LNCAP (cell line): ENCODE measurements around the gene KCTD21.

Source experiments
- CTCF ChIP-seq: fragments of 450-650 bp; IDR thresholded peaks from 2 replicates; pipeline ENCODE4 v1.5.1; 2017; ENCODE audit warnings: mild to moderate bottlenecking

KCTD21 gene

GRCh38 chr11:78194490-78194889, 6.1 kb upstream of the KCTD21 start:
- TF ChIP-seq CTCF = no peak

- TF ChIP-seq CTCF = no peak
Observed at GRCh38 chr11:78193806-78194205, 5.4 kb upstream of the KCTD21 start.

DNA sequence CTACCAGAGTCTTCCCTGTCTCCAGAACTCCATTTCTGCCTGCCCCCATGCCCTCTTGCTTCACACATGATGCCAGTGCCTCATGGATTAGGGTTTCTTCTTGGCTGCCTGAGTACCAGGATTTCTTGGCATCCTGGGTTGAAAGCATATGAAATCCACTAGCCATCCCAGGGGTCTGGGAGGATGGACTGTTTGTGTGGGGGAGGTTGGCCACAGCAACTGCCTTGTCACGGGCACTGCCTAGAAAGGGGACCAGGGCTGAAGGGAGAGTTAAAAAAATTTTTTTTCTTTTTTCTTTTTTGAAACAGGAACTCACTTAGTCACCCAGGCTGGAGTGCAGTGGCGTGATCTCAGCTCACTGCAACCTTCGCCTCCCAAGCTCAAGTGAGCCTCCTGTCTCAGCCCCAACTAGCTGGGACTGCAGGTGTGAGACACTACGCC, 4.5 kb upstream of the KCTD21 start:
- no peak for TF ChIP-seq CTCF

GRCh38 chr11:78192223-78192719, 3.8 kb upstream of the KCTD21 start:
- TF ChIP-seq CTCF = no peak

DNA sequence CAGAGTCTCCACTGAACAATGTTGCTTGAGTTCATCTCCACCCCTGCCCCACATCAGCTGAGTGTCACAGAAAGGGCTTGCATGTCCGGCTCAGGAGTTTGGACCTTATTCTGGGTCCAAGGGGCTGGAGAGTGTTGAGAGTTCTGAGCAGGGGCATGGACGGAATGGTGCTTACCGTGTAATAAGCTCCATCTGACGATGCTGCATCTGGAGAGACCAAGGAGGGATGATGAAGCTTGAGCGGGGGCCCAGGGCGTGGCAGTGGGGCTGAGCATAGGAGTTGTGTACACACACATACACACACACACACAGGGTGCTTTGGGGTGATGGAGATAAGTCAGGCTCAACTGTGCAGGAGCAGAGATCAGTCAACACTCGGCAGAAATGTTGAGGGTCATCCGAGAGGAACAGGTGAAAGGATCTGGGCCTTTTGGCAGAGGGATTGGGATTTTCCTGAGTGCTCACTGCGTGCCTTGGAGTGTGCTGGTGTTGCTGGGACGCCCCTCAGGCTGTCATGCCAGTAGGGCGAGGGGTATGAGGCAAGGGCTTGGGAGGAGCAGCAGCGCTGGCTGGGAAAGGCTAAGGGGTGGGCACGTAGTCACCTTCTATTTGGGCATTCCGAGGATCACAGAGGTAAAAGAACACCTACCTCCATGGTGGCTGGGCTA, 2.6 kb upstream of the KCTD21 start:
- TF ChIP-seq CTCF = no peak

GRCh38 chr11:78190374-78190773, 1.9 kb upstream of the KCTD21 start:
- no peak for TF ChIP-seq CTCF

- TF ChIP-seq CTCF = no peak
Observed at GRCh38 chr11:78189851-78190250, 1.4 kb upstream of the KCTD21 start.
